ENCODE data around the gene HOXA5.
A peak's percentile ranks its signal among the peaks of the same experiment; 100 is the strongest.

Gene HOXA5

DNA sequence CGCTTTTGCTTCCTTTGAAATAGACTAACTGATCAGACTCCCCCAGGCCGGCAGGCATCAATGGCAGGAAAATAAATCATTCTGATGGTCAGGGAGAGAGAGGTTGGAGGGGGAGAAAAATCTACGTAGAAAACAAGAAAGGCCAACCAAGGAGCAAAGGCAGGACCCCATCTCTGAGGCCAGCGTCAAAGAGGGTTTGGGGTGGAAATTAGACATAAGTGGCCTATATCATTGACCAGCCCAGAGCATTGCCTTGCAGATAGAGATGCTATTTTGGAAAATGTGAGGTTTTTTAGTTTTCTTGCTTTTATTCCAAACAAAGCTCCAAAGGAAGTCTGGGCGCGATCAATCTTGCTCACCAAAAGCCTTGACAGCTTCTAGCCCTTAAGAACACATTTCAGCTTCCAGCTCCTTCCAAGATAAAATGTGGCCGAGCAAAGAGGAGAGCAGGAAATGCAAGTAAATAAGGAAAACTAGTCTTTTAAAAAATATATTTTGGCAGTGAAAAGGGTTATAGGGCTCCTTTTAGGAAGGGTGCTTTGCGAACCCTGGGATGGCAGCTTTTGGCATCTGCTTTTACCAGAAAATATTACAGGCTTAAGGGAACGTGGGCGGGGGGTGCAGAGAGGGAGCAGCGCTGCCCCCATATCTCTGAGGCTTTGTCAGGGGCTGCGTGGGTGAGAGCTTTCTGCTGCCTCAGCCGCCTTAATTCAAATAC lies 39.0 kb downstream of the HOXA5 start:
- DNase-seq = no peak

DNA sequence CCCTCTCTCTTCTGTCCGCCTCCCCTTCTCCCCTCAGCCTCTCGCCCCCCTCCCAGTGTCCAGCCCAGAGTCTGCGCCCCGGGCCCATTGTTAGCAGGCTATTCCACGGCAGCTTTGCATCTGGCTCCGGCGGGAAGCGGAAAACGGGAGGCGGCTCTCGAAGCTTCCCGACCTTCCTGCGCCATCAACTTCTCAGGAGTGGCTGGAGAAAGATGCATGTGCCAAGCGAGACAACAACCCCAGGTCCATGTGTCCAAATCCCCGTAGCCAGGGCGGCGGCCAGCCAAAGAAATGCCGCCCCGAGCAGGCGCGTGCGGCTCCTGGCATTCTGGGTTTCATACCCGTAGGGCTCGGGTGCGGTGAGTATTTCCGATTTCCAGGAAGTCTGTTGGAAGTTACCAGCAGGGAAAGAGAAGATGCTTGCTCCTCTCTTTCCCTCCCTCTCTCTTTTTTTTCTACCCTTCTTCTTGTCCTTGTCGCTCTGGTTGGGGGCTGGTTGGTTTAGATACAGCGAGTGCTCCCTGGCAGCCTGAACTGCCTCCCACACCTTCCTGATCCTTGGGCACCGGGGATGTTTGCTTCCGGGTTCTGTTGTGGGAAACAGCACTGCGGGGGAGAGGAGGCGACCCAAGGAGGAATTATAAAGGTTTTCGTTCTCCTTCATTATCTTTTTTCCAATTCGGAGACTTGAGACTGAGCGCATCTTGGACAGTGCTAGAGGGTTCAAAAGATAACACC lies 39.8 kb downstream of the HOXA5 start:
- DNase-seq = no peak

DNA sequence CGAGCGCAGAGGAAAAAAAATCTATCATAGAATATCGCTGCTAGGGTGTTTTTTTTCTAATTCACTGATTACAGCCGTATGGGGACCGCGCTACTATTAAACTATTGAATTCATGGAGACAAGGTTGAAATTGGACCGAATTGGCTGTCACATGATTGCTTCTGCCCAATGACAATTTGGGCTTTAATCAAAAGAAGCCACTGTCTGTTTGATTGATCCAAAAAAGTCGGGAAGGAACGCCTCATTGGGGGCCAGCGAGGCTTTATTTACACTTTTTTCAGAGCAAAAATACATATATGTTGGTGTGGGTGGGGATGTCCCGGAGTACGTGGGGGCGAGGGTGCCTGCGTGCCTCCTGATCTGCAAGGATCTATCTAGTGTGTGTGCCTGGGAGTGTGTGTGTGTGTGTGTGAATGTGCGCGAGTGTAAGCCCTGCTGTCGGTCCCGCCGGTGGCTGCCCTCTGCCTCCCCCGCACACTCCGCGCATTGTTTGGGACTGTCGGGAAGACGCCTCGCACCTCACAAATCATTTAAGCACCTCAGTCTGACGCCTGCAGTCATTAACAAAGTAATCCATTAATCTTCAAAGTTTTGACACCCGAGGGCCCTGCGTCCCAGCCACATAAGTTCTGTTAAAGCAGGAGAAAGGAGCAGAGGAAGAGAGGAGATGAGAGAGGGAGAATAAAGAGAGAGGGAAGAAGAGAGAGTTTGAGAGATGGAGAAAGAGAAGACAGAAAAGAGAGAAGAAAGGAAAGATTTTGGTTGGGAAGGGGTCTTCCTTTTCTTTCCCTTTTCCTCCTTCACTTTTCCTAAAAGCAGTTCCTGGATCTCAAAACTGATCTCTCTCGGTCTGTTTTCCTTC lies 40.7 kb downstream of the HOXA5 start, which contains the start of gene HOXA2:
Gene HOXA2 (minus strand): TSS at position 103 of the 862 bp plus-strand sequence. CDS start 183 bp downstream, outside the sequence.
- no peak for DNase-seq

DNA sequence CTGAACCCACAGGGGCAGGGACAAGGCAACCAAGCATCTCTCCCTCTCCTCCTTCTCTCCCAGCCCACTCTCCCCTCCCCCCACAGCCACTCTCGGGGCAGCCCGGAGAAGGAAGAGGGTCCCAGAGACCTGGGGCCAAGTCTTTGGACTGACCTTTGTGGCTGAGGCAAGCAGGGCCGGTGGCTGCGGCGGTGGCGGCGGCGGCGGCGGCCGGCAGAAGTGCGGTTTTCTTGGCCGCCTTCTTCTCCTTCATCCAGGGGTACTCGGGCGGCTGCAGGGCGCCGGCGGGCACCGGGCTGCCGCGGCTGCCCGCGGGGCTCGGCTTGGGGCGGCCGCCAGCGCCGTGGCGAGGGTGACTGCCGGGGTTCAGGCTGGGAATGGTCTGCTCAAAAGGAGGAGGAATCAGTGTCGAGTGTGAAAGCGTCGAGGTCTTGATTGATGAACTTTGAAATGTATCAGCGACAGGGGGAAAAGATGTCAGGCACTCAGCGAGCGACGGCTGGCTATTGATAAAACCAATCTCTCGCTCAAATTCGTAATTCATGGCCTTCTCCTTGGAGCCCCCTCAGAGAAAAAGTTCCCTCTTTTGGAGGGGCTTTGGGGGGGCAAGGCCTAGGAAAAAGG lies 41.4 kb downstream of the HOXA5 start:
- no peak for DNase-seq

DNA sequence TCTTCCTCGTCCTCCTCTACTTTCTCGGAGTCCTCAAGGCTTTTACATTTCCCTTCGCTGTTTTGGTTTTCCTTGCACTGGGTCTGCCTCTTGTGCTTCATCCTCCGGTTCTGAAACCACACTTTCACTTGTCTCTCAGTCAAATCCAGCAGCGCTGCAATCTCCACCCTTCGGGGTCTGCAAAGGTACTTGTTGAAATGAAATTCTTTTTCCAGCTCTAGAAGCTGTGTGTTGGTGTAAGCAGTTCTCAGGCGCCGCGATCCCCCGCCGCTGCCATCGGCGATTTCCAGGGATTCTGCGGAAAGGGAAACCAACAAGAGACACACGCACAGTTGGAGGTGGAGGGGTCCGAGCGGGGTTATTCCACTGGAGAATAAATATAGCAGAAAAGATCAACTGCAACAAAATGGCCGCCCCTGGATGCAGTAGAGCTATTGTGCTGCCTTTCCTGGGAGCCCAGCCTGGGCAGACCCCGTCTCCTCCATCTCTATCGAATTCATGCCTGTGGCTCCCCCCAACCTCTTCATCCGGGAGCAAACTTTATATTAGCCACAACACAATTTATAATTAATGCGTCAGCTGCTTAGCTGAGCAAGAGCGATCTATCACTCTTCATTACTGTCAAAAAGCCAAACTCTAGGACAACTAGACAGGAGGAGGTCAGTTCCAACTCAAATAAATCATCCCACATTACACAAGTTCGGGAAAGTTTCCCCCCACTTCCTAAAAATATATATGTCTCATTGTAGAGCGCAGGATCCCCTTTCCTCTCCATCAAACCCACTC lies 42.1 kb downstream of the HOXA5 start:
- DNase-seq = no peak

DNA sequence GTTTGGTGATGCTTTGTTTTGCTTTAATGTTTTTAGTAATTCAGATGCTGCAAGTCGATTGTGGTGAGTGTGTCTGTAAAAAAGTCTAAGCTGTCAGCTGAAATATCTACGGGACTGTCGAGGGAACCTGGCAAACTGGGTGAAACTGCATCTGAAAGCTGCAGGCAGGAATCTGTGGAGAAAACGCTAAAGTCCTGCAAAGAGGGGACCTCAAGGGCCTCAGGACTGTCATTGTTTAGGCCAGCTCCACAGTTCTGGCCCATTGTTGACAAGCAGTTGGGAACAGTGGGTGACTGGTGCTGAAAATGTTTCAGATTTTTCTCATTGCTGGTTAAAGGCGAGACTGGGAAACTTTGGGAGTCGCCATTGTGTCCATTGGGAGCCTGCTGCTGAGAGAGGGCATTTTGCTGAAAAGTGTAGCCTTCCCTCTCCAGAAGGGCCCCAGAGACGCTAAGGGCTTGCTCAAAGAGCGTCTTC lies 42.7 kb downstream of the HOXA5 start:
- DNase-seq = no peak

DNA sequence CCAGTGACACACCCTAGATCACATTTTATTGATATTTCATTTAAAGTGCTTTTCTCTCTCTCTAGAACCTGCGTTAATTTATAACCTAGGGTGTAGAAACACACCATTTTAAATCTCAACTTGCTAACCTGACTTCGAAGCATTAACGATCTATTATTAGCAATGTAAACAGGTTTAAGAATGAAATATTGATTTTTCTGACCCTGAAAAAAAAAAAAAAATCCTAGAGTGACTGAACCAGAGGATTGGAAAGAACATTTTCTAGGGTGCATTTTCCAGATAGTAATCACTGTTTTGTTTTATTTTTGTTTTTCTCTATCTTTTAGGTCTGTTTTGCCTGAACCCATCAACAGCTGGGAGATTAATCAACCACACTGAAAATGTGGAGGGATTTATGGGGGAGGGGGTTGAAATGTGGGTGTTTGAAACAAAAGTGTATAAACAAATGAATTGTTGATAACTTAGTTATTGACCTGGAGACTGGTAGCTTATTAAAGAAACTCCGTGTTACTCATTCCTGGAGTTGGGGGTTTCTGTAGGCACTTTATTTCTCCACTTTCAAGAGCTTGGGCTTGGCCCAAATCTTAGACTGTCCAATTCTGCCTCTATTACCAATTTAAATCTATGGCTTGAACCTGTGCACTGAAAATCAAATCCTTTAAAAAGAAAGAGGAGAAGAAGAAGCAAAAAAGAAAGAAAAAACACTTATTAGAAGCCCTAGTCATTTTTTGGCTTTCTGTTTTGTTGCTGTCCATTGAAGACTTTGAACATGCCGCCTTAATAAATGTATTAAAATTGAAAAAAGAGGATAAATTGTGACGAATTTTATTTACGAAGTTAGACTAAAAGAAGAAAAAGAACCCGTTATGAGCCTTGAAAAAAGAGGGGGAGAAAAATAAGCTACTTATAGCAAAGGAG lies 43.8 kb downstream of the HOXA5 start:
- no peak for DNase-seq

DNA sequence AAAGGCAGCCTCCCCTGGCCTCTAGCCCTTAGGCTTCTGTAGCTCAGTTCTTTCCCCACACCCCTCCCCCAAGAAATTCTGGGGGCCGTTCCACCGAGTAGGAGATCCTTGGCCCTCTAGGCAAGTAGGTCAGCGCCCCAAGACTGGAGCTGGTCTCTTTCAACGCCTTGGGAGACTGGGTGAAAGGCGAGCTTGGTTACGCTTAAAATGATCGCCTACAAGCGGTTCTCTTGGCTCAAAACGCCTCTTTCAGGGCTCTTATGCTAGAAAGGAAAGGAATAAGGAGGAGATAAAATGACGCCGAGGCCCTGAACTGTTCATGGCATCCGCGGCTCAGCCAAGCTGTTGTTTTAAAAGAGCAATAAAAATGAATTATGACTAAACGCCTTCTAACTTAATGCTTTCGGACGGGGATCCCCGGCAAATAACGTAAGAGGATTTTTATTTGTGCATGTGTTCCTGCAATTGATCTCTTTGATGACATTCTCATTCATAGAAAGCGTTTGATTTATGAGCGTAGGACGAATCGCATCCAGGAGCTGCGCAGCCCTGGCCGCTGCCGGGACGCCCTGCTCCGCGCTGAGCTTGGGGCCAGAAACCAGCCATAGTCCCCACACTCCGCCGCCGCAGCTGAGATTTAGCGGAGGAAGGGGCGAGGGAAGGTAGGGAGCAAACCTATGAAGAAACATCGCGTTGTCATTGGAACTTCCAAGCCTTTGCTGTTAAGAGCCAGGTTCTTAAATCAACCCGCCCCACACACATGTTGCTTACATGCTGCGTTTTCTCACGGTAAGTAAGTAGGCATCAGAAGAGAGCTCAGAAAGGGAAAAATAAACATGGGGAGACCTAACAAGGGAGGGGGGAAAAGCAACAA lies 44.7 kb downstream of the HOXA5 start:
- DNase-seq = no peak

DNA sequence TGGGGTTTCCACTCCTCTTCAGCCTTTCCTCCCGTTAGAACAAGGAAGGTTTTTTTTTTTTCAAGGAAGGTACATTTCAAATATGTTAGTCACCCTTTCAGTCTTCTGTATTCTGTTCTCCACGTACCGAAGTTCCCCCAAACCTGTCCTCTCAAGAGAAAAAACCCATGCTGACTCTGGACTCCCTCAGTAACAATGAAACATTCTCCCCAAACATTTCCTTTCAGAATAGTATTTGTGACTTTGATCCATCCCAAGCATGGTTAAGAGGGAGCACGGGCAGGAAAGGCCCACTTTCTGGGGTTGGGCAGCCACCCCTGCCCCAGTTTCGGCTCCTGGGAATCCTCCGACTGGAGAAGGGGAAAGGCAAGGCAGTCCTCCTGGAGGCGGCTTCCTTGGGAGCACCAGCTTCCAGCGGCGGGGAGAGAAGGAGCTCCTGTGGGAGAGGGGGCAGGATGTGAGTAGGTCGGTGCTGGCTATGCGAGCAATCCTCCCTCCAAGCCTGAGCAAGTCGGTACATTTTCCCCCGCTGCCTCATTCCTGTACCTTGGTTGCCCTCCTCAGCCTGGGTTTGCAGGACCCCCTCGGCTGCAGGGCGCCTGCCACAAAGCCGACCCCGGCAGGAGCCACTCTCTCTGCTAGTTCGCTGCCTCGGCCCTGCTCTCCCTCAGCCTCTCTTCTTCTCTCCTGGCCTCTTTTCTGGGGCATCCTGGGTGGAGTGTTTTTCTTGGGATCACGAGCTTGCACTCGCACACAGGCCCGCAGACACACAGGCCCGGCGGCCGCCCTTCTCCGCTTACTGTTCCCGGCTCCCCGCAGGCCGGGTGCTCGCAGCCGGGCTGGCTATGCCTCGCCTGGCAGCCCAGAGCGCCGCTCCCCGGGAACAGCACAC lies 45.5 kb downstream of the HOXA5 start:
- DNase-seq = no peak

DNA sequence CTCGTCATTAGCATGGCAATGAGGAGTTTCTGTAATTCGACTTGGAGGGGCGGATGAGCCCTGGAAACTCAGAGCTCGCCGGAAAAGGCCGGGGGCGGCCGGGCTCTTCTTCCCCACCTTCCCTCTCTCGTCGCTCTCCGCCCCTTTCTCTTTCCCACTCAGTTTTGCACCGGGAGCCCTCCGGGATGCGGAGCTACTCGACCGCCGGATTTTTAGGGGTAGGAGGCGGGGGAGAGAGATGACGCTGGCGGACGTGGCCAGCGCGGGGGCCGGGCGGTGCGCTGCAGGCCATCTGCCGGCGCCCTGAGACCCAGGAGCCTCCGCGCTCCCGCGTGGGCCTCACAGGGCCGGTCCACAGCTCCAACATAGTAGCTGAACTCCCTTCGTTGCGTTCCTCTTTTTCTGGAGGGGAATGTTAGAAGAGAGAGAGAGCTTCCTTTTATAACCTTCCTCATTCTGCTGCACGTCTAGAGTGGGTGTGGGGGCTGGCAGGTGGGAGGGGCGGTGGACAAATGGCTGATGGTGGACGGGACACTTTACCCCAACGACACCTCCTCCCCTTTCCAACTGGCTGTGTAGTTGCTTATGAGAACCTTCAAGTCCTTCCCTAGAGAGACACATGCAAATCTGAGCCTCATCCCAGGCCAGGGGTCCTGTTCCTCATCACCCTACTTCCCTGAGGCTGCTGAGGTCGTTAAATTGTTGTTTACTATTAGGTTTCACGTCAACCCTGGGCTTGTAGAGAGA lies 46.5 kb downstream of the HOXA5 start:
- DNase-seq = no peak

DNA sequence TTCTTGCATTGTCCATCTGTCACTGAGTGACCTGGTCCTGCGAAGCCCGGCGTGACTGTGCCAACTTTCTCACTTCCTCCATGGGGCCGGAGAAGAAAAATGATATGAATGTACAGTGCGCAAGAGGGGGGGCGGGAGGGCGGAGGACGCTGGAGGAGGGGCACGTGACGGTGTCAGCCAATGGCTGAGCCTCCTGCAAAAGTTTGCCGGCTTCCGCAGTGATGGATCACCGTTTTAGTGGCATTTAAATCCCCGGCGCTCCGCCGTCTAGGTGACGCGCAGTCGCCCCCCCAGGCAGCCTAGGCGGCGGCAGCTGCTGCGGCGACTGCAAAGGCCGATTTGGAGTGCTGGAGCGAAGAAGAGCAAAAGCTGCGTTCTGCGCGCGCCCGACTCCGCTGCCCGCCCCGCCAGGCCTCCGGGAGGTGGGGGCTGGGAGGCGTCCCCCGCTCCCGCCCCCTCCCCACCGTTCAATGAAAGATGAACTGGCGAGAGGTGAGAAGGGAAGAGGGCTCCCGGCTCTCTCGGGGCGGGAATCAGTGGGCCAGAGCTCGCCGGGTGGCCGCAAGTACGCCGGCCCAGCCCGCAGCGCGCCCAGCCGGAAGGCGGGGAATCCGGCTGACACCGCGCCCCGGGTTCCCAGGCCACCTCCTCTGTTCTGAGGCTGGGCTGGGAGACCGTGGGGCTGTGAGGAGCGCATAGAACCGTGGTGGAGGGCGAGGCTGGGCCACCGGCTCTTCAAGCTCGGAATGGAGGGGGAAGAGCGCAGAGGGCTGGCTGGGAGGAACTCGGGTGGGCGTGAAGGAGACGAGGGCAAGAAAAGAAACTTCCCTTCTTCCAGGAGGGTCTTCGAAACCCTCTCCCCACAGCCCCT lies 47.3 kb downstream of the HOXA5 start, which contains the start of gene HOXA1:
Gene HOXA1 (minus strand): TSS at position 104 of the 871 bp plus-strand sequence. CDS start 88 bp downstream, at position 16.
- peak; percentile 44 for DNase-seq

DNA sequence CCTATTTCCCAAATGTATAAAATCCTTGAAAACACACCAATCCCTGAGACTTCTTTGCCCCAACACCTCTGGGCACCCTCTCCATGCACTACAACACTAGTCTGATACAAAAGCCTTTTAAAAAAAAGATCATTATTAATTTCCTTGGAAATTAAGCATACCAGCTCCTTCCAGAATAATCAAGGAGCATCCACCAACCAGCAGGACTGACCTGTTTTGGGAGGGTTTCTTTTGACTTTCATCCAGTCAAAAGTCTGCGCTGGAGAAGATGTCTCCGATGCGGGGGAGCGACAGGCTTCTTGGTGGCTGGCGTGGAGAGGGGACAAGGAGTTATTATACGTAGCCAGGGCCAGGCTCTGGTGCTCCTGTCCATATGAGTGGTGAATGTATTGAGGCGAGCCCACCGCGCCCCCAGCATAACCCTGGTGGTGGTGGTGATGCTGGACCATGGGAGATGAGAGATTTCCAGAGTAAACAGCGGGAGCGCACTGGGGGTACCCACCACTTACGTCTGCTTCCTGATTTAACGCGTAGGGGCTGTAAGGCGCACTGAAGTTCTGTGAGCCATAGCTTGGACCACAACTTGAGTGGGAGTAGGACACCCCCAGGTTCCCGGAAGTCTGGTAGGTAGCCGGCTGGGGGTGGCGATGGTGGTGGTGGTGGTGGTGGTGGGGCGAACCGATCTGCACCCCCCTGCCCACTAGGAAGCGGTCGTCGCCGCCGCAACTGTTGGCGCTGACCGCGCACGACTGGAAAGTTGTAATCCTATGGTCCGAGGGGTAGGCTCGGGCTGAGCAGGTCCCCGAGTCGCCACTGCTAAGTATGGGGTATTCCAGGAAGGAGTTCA lies 48.2 kb downstream of the HOXA5 start:
- DNase-seq = no peak

DNA sequence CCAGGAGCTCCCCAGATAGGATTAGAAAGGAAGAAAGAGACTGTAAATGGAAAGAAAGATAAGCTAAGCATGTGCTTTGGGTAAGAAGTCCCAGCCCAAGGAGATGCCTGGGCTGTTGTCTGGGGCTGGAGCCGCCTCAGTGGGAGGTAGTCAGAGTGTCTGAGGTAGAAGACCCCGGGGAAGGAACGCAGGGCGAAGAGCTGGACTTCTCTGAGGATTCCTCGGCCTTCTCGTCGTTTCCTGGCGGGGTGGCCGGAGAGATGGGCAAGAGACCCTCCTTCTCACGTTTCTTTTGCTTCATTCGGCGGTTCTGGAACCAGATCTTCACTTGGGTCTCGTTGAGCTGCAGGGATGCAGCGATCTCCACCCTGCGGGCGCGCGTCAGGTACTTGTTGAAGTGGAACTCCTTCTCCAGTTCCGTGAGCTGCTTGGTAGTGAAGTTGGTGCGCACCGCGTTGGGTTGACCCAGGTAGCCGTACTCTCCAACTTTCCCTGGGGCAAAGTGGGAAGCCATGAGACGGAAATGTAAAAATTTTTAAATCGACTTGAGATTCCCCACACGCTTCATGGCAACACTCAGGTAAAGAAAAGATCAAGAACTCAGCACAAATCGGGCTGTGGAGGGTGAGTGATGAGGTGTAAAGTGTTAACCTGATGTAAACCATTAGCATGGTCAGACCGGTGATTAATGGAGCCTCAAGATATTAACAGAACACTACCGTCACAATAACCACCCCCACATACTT lies 49.0 kb downstream of the HOXA5 start:
- no peak for DNase-seq

DNA sequence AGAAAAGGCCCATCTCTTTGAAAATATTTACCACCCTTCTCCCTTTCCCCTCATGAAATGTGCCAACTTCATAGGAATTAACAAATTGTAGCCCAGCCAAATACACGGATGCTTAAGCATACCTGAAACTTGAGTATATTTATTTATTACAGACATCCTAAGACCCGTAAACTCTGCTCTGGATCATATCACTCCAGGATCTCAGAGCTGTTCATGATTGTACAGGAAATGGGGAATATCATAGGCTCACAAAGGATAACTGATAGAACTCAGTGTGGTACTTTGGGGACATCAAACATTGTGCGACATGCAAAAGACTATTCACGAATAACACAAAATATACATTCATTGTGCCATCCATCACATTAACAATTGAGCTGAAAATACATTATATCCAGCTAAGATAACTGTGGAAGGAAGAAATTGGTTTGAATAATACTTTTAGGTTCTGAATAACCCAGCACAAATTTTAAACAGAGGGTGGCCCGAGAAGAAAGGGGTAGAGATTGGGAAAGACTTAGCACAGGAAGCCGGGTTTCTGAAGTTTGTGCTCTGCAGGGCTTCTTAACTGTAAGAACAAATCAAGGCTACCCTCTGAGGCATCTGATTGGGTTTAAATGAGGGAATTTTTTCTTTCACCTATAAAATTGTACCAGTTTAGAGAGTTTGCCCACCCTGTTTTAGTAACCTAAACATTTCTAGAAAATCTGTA lies 50.1 kb downstream of the HOXA5 start:
- DNase-seq = no peak

DNA sequence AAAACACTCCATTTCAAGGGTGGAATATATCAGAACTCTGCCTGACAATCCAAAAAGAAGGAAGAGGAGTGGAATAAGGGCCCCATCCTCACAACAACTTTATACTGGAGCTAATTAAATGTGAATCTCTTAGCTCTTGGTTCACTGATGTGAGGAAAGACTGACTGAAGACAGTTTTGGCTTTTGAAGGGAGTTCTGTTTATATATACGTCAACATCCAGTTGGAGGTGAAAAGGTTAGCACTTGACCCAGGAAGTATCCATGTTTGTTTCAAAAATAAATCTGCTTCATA lies 50.7 kb downstream of the HOXA5 start:
- no peak for DNase-seq

All from NCI-H187 treated with DMSO at 0.1 percent for 48 hours (cell line).